C4-2B (cell line): ENCODE data around the gene TAMALIN.

ENCODE experiments used
- ZFX ChIP-seq: fragments of 450-650 bp; IDR thresholded peaks from 2 replicates; pipeline ENCODE4 v1.6.1; 2017
- TF ChIP-seq, protein P1 (sequence below): fragments of 450-650 bp; conservative IDR thresholded peaks from 2 replicates; pipeline ENCODE4 v1.5.1; 2017; ENCODE audit warnings: mild to moderate bottlenecking

GRCh38 chr12:52063082-52063924, 56.6 kb downstream of the TAMALIN start:
- TF ChIP-seq ZFX, result no peak
- TF ChIP-seq, protein P1, sequence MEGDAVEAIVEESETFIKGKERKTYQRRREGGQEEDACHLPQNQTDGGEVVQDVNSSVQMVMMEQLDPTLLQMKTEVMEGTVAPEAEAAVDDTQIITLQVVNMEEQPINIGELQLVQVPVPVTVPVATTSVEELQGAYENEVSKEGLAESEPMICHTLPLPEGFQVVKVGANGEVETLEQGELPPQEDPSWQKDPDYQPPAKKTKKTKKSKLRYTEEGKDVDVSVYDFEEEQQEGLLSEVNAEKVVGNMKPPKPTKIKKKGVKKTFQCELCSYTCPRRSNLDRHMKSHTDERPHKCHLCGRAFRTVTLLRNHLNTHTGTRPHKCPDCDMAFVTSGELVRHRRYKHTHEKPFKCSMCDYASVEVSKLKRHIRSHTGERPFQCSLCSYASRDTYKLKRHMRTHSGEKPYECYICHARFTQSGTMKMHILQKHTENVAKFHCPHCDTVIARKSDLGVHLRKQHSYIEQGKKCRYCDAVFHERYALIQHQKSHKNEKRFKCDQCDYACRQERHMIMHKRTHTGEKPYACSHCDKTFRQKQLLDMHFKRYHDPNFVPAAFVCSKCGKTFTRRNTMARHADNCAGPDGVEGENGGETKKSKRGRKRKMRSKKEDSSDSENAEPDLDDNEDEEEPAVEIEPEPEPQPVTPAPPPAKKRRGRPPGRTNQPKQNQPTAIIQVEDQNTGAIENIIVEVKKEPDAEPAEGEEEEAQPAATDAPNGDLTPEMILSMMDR, result no peak
